Measurements from ENCODE around the gene CAMK2A.

- no peak for TF ChIP-seq JUND (IDR thresholded peaks at IDR 0.05)
- no peak for TF ChIP-seq CTCF (IDR thresholded peaks at IDR 0.05; ENCODE audit: low read depth, low read length, missing input control)
- TF ChIP-seq TAF1 (conservative IDR thresholded peaks at IDR 0.05), result no peak
- TF ChIP-seq REST (IDR thresholded peaks at IDR 0.05), result no peak
- no peak for TF ChIP-seq GABPA (IDR thresholded peaks at IDR 0.05 in 1 of 2, conservative IDR thresholded peaks at IDR 0.05 in 1 of 2)
- TF ChIP-seq ZBTB33 (IDR thresholded peaks at IDR 0.05), result no peak
- TF ChIP-seq MAX (IDR thresholded peaks at IDR 0.05), result no peak
- TF ChIP-seq HNF4G (IDR thresholded peaks at IDR 0.05), result no peak
These were observed 7.6 kb downstream of the CAMK2A start for GRCh38 chr5:150281987-150282386.
